MM.1S (cell line): ENCODE data around the gene ARHGEF40.

Experiments
- EZH2 ChIP-seq: fragments of 300-600 bp; sonication (generic); optimal IDR thresholded peaks from 2 replicates; pipeline ENCODE3; 2017; ENCODE audit warnings: low read depth, mild to moderate bottlenecking, antibody characterized with exemption, low read length, mixed read lengths
- EZH2phosphoT487 ChIP-seq: fragments of 300-600 bp; sonication (generic); IDR thresholded peaks from 2 replicates; pipeline ENCODE4 v1.6.1; 2018; ENCODE audit warnings: antibody characterized with exemption, low read length
- TF ChIP-seq, protein P1 (sequence below): fragments of 300-600 bp; sonication (generic); IDR thresholded peaks from 2 replicates; pipeline ENCODE4 v1.5.1; 2016; ENCODE audit warnings: antibody characterized with exemption, low read length, mixed read lengths

DNA sequence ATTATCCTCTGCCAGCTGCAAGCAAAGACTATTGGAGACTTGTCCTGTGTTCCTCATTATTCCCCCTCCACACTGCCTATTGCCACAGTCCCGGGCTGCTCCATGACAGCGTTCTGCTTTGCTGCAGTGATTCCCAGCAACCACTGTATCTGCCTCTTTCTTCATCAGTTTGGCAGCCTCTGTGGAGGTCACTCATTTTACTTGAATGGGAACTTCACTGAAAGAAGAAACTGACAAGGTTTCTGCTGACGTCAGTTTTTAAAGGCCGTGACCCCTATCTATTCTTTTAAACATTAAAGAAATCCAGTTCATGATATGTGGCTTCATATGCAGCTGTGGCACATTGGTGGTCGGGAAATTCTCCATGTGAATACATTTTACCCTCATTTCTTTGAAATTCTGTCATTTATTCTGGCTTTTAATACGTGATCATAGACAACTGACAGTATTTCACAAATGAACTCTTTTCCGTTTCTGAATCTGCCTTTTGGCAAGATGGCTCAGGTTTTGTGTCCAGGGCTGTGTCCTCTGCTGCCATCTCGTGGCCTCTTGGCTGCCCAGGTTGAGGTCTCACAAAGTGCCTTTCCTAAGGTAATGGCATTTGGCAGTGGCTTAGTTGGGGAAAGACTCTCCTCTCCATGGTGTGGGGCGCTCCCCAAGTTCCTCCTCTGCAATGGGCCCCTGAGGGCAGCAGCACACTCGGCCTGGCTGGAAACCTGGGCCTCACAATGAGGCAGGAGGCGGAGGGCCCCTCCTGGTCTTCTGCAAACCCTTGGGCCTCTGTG, 36.6 kb downstream of the ARHGEF40 start:
- no peak for TF ChIP-seq EZH2
- TF ChIP-seq, protein P1, sequence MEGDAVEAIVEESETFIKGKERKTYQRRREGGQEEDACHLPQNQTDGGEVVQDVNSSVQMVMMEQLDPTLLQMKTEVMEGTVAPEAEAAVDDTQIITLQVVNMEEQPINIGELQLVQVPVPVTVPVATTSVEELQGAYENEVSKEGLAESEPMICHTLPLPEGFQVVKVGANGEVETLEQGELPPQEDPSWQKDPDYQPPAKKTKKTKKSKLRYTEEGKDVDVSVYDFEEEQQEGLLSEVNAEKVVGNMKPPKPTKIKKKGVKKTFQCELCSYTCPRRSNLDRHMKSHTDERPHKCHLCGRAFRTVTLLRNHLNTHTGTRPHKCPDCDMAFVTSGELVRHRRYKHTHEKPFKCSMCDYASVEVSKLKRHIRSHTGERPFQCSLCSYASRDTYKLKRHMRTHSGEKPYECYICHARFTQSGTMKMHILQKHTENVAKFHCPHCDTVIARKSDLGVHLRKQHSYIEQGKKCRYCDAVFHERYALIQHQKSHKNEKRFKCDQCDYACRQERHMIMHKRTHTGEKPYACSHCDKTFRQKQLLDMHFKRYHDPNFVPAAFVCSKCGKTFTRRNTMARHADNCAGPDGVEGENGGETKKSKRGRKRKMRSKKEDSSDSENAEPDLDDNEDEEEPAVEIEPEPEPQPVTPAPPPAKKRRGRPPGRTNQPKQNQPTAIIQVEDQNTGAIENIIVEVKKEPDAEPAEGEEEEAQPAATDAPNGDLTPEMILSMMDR, result peak; percentile 74
- TF ChIP-seq EZH2phosphoT487, result no peak
